Retinal pigment epithelial cell (primary cell): ENCODE data around the gene LAMC3.

Source experiments
- DNase-seq: peaks from one replicate; pipeline ENCODE4 v3.0.0-alpha.2; 2010; ENCODE audit warnings: low read depth
- H3K4me3 ChIP-seq: 2 replicates; pipeline ENCODE4 v1.5.1; 2011; ENCODE audit warnings: mild to moderate bottlenecking, low read length, control low read depth, moderate library complexity
- CTCF ChIP-seq: conservative IDR thresholded peaks from 2 replicates; pipeline ENCODE4 v1.5.1; 2011; ENCODE audit warnings: low read depth, low read length, control low read depth, inconsistent platforms

The LAMC3 gene

DNA sequence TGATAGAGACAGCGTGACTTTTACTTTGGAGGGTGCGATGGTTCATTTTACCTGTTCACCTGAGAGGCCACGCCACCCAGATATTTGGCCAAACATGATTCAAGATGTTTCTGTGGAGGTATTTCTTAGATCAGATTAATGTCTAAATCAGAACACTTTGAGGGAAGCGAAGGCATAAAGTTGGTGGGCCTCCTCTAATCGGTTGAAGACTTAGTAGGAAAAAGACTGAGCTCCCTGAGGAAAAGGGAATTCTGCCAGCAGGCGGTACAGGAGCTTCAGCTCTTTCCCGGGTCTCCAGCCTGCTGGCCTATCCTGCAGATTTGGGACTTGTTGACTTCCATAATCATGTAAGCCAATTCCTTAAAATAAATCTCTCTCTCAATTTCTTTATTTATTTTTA lies 7.0 kb upstream of the LAMC3 start:
- no peak for TF ChIP-seq CTCF
- H3K4me3 ChIP-seq: no peak overlapping the region
- no peak for DNase-seq

DNA sequence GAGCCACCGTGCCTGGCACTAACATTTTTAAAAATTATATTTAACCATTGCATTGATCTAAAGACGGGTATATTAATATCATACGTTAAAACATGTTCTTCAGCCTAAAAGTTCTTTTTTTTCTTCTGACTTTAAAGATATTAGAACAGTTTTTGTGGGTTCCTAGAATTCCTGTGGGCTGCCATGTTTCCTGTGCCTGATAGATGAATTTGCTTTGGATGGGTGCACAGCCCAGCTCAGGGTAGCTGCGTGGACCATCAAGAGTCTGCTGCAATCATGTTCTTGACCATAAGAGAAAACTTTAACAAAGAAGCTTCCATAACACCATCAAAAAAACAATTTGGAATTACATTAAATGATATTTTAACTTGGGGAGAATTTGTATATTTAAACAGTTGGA lies 2.4 kb upstream of the LAMC3 start:
- TF ChIP-seq CTCF: no peak
- no peak overlapping the region for H3K4me3 ChIP-seq
- no peak for DNase-seq

DNA sequence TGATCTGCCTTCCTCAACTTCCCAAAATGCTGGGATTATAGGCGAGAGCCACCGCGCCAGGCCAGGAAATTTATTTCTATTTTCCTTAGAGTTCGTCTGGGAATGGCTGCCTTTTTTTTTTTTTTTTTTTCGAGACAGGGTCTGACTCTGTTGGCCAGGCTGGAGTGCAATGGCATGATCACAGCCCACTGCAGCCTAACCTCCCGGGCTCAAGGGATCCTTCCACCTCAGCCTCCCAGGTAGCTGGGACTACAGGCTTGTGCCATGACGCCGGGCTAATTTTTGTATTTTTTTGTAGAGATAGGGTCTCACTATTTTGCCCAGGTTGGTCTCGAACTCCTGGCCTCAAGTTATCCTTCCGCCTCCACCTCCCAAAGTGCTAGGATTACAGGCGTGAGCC lies 888 bp upstream of the LAMC3 start:
- H3K4me3 ChIP-seq: no peak overlapping the region
- TF ChIP-seq CTCF: no peak
- no peak for DNase-seq

GRCh38 chr9:131008563-131008908 lies 438 bp upstream of the LAMC3 start:
- no peak for TF ChIP-seq CTCF
- no peak for DNase-seq
- H3K4me3 ChIP-seq: no peak overlapping the region

GRCh38 chr9:131010482-131011273 lies 1.7 kb downstream of the LAMC3 start:
- TF ChIP-seq CTCF: no peak
- H3K4me3 ChIP-seq: no peak overlapping the region
- DNase-seq: no peak

DNA sequence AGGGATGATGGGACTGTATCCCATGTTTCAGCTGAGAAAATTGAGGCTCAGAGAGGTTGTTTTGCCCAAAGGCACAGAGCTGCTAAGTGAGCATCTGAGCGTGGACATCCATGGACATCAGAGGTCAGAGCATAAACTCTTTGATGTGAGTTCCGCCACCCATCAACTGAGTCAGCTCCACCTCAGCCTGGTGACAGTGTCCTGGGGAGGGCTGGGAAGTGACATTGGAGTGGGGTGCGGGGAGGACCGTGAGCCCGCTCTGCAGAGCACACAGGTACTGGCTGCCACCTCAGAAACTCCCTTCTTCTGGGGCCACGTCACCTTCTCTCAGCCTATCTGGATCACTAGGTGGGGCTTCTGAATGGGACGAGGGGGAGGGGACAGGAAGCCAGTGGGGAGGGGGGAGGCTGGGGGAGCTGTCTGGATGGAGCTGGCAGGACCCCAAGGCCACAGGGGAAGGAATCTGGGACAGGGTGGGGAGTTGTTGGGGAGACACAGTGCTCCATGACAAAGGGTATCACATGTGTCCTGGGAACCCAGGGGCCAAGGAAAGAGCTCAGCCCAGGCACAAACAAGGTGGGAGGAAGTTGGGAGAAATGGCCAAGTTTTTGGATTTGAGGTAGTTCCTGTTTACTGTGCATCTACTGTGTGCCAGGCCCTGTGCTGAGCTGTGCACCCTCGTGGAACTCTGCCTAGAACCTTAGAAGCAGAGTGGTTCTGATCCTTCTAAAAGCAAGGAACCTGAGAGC lies 2.5 kb downstream of the LAMC3 start:
- H3K4me3 ChIP-seq: no peak overlapping the region
- DNase-seq: no peak
- no peak for TF ChIP-seq CTCF

GRCh38 chr9:131012023-131012334 lies 3.0 kb downstream of the LAMC3 start:
- no peak overlapping the region for H3K4me3 ChIP-seq
- DNase-seq: no peak
- TF ChIP-seq CTCF: no peak
